ENCODE results near the gene FAIM2.

FAIM2 gene
- total RNA-seq: 0 to 83.3 (median 1.3) reads per million in 18 experiments

DNA sequence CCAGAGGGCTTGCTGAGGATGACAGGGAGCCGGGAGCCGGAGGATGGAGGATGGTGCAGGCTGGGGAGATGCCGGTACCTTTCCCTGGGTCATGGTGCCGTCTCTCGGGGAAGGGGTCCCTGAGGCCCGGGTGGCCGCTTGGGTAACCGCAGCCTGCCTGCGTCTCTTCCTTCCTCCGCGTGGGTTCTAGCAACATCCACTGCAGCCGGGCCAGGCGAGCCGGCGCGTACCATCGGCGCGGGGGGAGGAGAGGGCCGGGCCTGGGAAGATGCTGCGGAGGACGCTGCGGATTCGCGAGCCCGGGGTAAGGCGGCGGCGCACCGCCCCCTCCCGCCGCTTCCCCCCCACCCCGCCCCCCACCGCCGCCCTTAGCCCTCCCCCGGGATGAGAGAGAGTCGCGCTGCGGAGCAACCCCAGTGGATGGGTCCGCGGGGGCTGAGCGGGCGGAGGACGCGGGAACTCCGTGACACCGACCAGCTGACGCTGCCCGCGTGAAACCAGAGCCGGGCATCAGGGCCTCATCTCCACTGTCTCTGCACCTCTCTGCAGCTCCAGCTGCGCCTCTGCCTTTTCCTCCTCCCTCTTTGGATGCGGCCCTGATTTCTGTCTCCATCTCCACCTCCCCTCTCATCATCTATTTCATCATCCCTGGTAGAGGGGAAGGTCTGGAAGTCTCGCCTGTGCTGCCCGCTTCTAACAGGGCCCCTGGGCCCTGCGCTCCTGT lies at the start of gene FAIM2:
Gene FAIM2, minus strand, starts transcription at position 201 of the 724 bp plus-strand sequence. Its CDS starts 108 bp downstream, at position 93.
- peak; percentile 9 to 92 for DNase-seq

DNA sequence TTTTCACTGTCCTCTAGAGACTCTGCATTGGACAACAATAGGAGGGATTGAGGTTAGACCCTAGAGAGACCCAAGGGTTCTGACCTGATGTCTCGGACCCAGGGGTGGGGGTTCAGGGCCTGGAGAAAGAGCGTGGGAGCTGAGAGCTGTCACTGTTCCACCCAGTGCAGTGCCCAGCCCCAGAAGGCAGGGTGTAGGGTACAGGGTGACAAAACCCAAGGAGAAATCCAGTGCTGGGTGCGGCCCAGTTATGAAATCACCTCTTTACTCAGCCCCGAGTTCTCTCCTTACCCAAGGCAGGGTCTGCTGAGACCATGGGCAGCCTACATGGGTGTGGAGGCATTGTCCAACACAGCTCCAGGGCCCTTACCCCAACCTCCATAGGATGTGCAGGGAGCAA lies 49.5 kb upstream of the FAIM2 start:
- no peak for DNase-seq

DNA sequence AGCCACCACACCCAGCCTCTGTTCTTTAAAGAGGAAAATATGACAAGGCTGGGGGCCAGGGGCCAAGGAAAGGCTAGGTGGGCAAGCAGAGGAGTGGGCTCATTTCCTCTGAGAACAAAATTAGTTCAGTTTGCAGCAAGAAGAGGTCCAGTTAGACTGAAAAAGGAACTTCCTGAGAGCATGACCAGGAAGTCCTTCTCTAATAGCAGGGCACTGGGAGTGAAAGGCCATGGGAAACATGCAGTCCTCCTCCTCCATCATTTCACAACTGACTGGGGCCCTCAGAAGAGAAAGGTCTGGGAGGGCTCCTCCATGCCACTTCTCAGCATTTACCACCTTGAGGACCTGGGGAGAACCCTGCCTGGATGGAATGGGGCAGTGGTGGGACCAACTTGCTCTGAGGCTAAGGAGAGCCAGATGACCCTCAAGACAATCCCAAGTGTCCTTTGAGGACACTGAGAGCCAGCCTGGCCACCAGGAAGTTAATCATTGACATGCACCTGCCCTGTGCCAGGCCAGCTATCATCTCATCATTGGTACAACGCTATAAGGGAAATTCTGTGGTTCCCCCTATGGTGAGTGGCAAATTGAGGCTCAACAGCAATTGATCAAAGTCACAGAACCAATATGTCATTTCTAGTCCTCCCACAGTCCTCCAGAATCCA lies 48.8 kb upstream of the FAIM2 start:
- DNase-seq: peak; percentile 61 to 74

DNA sequence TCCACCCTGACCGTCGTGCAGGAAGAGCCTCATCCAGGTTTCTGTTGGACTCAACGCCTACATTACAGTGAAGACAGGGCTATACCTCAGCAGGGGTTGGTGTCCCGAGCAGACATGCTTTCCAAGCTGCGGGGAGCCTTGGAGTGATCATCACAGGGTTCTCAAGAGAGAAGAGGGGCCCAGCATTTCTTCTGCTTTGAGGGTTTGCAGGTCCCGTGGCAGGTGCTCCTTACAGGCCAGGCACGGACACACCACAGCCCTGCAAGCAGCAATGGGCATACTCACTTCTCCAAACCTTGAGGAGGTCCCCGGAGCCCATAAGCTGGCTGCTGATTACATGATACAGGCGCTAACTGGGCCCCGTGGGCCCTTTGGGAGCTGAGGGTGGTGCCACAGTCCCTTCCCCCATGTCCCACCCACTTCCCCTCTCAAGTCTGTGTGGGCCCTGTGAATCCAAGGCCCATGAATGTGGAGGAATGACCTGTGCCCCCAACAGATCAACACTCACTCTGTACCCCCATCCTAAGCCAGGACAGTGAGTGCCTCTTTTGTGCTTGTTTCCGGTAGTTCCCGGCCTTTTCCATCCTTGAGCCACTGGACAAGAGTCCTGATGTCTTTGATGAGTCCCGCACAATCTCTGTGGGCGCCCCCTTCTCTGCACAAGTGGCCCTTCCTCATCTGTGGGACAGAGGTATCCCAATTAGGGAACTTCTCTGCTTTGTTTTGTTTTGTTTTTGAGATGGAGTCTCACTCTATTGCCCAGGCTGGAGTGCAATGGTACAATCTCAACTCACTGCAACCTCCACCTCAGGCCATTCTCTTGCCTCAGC lies 47.9 kb upstream of the FAIM2 start:
- DNase-seq: peak; percentile 16 to 56

DNA sequence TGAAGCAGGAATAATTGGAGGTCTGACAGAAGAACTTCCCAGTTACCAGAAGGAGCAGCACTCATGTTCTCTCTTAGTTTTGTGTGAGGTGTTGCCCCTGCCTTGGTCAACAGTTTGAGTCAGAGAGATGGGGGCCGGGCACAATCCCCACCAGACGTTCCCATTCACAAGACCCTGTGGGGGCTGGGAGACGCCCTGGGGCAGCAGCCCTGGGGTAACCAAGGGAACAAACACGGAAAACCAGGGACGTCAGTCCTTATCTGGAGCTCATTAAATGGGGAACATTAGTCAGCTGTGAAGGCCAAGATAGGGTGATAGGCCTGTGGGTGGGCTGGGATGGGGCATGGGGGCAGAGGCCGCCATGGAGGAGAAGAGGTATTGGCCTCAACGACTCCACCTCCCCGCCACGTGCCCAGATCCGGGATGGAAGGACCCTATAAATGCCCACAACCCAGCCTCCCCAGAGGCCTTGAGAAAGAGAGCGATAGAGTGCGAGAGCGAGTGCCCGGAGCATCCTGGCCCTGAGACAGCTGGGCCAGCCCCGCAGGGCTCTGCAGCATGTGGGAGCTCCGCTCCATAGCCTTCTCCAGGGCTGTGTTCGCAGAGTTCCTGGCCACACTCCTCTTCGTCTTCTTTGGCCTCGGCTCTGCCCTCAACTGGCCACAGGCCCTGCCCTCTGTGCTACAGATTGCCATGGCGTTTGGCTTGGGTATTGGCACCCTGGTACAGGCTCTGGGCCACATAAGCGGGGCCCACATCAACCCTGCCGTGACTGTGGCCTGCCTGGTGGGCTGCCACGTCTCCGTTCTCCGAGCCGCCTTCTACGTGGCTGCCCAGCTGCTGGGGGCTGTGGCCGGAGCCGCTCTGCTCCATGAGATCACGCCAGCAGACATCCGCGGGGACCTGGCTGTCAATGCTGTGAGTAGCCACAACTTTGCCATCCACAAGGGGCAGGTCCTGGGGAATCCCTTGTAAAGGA lies 46.9 kb upstream of the FAIM2 start, which contains the start of gene AQP2:
Gene AQP2, plus strand, starts transcription at position 465 of the 979 bp plus-strand sequence. Its CDS starts 94 bp downstream, at position 559.
- no peak for DNase-seq

DNA sequence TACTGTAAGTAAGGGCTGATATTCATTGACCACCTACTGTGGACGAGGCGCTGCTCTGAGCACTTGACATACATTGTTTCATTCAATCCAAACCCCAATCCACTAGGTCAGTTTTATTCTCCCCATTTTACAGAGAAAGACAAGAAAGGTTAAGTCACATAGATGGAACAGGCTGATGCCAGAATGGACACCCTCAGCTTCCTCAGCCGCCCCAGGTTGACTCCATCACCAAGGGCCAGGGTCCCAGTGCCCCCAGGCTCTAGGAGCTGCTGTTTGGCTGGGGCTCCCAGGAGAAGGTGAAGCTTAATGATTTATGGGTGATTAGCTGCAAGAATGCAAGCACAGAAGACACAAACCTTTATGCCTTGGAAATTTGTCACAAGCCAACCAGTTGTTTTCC lies 46.2 kb upstream of the FAIM2 start:
- DNase-seq: no peak

DNA sequence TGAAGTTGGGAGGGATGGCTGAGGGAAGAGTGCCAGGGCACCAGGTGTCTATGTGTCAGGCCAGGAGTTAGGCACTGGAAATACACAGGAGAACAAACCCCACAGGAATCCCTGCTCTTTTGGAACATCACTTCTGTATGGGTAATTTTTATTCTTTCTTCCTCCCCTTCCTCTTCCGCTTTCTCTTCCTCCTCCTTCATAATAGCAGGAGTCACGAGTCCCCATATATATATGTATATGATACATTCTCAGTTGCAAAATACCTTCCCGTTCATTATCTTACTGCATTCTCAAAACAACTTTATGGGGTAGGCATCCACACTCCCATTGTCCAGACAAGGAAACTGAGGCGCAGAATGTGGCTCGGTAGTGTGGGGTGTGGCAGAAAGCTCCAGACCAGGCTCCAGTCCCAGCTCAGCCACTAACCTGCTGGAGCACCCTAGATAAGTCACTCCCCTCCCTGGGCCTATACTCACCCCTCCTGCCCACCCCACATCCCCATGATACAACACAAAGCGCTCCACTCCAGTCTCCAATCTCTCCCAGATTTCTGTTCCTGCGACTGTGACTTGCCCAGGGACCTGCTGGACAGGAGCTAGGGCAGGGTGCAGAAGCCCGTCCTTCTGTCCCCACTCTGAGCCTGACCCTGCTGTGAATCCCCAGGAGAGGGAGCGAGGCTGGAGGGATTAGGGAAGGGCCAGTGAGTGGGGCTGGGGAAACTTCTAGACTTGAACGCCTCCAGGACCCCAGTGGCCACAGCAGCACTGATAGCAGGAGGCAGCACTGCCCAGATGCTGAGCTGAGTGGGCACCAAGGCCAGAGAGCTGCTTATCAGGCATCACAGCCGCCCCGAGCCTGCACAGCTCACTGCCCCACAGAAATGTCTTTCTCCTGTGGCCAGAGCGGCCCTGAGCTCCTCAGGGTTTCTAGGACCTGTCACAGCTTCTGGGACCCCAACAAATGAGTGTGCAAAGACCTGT lies 45.5 kb upstream of the FAIM2 start:
- peak; percentile 44 to 77 for DNase-seq

DNA sequence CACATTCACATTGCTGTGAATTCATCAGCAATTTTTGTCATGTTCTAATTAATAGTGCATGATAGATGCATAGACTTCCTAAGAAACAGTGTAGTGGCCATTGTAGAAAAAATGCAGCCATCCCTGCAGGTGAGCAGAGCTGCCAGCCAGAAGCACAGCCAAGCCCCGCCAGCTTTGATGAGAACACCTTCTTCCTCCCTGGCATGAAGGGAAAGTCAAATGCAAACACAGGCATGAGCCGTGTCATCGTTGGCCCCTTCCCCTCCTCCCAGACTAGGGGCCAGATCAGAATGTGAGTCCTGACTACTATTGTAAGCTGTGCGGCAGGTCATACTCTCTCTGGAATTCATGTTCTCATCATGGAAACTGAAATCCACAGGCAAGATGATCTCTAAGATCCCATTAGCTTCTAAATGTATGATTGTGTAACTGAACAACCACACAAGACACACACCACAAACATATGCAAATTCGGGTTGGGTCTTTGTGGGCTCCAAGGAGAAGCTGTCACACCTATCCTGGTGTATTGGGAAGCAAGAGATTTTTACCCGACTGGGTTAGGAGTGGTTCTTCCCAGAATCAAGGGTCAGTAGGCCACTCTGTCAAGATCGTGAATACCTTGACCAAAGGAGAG lies 44.0 kb upstream of the FAIM2 start:
- DNase-seq: no peak

DNA sequence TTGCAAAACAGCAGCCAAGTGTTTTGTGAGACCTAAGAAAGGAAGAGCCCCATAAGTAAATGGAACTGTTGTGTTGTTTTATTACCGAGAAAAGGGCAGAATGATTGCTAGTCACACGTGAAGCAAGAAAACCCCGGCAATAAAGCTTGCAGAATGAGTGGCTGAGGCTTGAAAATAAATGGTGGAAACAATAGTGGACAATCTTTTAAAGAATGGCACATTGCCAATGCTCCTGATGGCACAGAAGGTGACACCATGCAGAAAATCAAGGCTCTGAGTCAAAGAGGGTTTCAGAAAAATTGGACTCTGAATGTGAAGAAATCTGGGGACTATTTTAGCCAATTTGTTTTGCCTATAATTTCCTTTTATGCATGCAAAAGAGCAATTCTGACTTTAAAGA lies 42.8 kb upstream of the FAIM2 start:
- no peak for DNase-seq

DNA sequence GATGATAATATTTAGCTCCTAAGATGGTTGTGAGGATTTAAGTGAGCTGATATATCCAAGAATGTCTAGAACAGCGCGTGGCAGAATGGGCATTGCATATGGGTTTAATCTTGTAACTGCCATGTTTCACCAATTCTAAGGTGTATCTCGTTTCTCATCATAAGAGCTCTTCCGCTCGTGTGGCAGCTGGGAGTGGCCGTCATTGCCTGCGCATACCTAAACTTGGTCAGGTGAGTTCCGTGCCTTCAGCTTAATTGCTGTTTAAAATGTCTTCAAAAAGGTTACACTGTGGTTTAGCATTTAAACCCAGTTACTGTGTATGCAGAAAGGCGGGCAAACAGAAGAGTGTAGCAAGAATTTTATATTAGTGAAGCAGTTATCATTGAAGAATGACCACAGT lies 42.4 kb upstream of the FAIM2 start:
- DNase-seq: no peak

DNA sequence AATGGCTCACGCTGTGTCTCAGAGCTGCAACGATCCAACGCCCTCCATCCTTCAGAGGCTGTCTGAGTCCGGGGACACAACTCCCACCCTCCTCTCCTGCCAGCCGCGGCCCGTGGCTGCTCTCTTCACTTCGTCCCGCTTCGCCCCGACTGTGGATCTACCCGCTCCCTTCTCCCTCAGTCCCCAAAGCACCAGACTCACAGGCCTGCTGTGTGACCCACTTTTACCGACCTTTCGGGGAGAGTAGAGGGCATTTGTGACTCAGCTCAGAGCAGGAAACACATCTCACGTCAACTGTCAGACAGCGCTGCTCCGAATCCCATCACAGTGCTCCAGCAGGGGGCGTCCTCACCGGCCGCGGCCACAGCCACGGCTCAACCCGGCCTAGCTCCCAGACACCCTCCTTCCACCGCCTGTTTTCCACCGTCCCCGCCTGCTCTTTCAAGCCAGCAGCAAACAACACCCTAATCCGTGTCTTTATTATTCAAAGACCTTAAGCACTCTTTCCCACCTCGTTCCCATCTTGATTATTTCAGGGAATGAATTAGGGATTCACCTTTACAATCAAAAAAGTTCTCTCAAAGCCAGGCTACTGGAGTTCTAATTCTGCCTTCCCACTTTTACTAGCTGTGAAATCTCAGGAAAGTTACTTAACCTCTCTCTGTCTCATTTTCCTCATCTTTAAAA lies 41.8 kb upstream of the FAIM2 start:
- peak; percentile 80 to 87 for DNase-seq

DNA sequence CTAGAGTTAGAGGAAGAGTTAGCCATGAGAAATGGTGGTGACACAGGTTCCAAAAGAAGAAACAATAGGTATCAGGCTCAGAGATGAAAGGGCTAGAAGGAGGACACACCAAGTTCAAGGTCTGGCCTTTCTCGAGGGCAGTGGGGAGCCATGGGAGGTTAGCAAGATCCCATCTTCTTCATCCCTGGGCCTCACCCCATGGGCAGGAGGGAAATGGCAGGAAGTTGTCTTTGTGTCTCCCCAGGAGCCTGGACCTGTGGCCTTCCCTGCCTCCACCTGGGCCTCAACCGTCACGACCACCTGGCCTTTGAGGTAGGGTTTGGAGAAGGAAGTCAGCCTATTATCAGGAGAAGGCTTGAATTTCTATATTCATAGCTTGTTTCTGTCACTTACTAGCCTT lies 41.0 kb upstream of the FAIM2 start:
- no peak for DNase-seq

DNA sequence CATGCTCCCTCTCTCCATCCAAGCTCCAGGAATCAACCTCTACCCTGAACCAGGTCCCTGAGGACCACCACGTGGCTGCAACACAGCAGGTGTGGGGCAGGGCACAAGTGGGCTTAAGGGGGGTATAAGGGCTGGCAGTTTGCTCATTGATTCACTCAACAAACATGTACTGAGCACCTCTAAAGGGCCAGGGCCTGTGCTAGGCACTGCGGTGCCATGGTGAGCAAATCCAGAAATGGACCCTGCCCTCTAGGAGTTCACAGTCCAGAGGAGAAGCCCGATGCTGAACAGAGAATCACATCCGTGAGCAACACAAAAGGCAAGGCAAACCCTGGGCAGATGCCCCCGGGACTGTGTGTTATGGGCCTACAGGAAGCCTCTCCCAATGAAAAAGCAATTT lies 40.3 kb upstream of the FAIM2 start:
- no peak for DNase-seq

DNA sequence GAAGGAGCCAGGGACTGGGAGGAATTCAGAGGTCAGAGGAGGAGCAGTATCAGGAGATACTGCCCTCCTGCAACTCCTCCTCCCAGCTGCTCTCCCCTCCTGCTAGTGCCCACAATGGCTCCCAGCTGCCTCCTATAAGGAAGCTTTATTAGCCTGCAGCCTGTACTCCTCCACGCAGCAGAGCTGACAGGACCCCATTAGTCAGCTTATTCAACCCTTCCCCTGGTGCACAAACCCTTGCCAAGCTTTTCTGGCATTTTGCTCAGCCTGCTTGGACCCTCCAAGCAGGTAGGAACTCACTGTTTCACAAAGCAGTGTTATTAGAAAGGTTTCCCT lies 39.9 kb upstream of the FAIM2 start:
- DNase-seq: no peak

DNA sequence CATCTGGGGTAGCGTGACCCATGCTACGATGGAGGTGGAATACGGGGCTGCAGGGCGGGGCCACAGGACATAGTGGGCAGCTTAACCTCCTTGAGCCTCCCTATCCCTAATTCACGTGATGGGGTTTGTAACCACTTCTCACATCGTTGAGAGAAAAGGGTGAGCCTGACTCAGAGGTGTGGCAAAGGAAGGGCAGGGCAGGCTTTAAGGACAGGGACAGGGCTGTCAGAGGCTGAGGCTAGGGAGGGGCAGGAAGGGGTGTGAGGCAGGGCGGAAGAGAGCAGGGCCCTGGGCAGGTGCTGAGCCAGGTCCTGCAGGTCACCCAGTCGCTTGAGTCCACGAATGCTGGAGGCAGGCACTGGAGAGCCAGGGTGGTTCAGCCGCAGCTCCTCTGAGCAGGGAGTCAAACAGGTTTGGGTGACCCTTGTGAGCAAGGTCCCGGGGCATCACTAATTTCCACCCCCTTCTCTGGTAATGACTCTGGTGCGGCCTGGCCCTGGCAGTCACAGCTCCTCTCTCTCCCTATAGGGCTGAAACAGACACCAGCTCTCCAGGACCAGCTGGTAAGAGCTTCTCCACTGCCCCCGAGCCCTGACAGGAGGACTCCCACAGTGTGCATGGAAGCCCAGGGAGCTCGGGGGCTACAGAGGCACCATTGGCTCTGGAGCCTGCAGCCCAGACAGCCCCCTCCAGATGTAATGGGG lies 39.4 kb upstream of the FAIM2 start:
- DNase-seq: no peak

DNA sequence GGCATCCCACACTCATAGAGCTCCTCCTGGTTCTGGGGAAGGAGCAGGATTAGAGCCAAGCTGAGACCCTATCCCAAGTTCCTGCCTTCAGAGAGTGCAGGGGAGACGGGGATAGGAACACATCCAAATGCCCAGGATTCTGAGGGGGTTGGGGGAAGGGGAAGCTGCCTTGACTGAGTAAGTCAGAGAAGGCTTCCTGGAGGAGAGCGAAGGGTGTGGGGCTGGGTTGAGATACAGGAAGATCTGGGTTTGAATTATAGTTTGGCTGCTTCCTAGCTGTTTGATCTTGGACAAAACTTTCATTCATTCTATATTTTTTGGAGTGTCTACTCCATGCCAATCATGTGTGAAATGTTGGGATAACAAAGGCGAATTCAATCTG lies 38.8 kb upstream of the FAIM2 start:
- no peak for DNase-seq

DNA sequence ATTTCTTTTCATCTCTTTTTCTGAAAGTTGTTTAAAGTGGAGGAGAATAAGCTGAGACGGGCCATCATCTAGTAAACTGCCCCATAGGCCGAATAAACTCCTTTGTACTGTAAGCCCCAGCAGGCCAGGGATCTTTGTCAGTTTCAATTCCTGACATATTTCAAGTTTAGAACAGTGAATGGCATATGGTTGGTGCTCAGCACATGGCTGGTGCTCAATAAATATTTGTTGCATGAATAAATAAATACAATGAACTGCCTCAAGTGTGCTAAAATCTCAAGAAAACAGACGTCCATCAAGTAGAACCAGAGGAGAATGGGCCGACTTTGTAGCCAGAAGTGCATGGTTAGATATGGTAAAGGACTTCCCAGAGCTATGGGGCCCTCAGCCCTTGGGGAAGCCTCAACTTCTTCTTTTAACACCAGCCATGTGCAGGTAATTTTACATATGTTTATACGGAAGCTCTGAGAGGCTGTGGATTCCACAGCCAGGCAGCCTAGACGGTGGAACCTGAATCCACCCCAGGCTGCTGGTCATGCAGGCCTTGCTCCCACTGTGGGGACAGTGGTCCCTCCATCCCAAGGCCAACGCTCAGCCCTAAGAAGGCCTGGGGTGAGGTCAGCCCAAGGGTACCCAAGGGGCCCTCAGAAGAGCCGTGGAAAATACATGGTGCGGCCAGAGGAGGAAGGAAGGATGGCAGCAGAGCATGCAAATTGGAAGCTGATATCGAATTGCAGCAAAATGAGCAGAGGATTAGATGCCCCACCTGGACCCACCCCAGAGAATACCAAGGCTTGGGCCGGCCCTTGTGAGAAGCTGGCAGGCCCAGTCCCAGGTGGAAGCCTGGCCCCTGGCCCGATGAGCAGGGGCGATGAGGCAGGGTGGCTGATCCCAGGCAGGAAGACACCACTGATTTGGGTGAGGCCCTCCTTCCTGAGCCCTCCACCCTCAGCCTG lies 38.1 kb upstream of the FAIM2 start:
- no peak for DNase-seq

DNA sequence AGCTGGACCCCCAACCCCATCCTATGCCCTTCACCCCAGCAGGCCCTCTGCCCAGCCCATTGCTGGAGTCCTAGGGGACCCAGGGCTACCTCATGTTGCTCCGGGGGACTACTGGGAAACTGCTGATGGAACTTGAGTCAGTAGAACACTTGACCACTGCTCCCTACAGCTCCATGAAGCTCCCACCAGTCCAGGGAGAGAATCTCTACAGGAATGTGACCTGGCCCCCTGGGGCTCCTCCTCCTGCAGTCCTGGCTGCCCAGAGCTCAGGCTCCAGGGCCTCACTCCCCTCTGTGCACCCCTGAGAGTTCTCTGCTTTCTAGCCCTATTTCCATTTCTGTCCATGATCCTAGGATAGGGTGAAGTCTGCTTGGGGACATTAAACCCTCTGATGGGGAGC lies 36.0 kb upstream of the FAIM2 start:
- DNase-seq: no peak

Measured in inflammatory macrophage (primary cell).